B cell (primary cell): ENCODE data around the gene LZIC. TPM values are rescaled to one million over a fixed set of nuclear protein-coding genes. Genes with fewer than 3 reads are reported as not detected.

Experiments used
- ATAC-seq: fragments of 200-7000 bp; cut with Tn5 transposase; one replicate; pipeline ENCODE4 v1.10.0; 2021; ENCODE audit warnings: low read depth, mild to moderate bottlenecking, moderate number of reproducible peaks, moderate library complexity
- CTCF ChIA-PET: fragments of 350-600 bp; sonication (Branson Sonifier 250); formaldehyde crosslinking; loops from one replicate; lab custom pipeline; 2021; ENCODE audit warnings: antibody characterized with exemption, inconsistent platforms; lab: Charles Lee
- POLR2A ChIA-PET: fragments of 350-600 bp; sonication (Branson Sonifier 250); formaldehyde crosslinking; loops from one replicate; lab custom pipeline; 2021; ENCODE audit warnings: antibody characterized with exemption; lab: Charles Lee
- DNase-seq: peaks from one replicate; pipeline ENCODE4 v3.0.0; 2013
- H2AFZ ChIP-seq: 2 replicates; pipeline ENCODE4 v1.6.1; 2012; ENCODE audit warnings: mild to moderate bottlenecking, low read depth, low read length; ENCODE audit not compliant: insufficient read depth, poor library complexity, severe bottlenecking
- H3K27ac ChIP-seq, 2 donors: 1 replicate in 1 of 2; 2 replicates in 1 of 2; pipeline ENCODE4 v1.5.1; 2012 to 2013; ENCODE audit warnings: low read length in 2 of 2, mild to moderate bottlenecking in 2 of 2, moderate library complexity in 1 of 2
- H3K27me3 ChIP-seq, 4 experiments: fragments of 200-600 bp in 1 of 4; sonication (generic) in 1 of 4; replicated peaks in 1 of 4; 1 replicate in 2 of 4; 2 replicates in 2 of 4; pipeline versions ENCODE4 v1.6.1 to v1.7.0; 2013 to 2016; ENCODE audit warnings: low read length in 3 of 4, mild to moderate bottlenecking in 2 of 4, mixed read lengths in 1 of 4, moderate library complexity in 1 of 4; ENCODE audit not compliant: insufficient read depth in 4 of 4, control insufficient read depth in 3 of 4; ENCODE audit errors: control extremely low read depth in 1 of 4
- H3K36me3 ChIP-seq, 2 experiments: replicated peaks in 1 of 2; 1 replicate in 1 of 2; 2 replicates in 1 of 2; pipeline versions ENCODE4 v1.6.1 to v1.7.1; 2013; ENCODE audit warnings: low read length in 1 of 2; ENCODE audit not compliant: insufficient read depth in 2 of 2, control insufficient read depth in 1 of 2; ENCODE audit errors: control extremely low read depth in 1 of 2, extremely low read depth in 1 of 2
- H3K4me1 ChIP-seq, 2 donors: fragments of 200-600 bp in 1 of 2; sonication (generic) in 1 of 2; 1 replicate in 1 of 2; 2 replicates in 1 of 2; pipeline versions ENCODE4 v1.5.1 to v1.6.1; 2013 to 2017; ENCODE audit warnings: low read length in 2 of 2; ENCODE audit not compliant: control insufficient read depth in 2 of 2, insufficient read depth in 2 of 2
- H3K4me2 ChIP-seq: replicated peaks from 2 replicates; pipeline ENCODE3; 2012; ENCODE audit warnings: mild to moderate bottlenecking, low read depth, low read length; ENCODE audit not compliant: poor library complexity, severe bottlenecking
- H3K4me3 ChIP-seq, 5 experiments: fragments of 200-600 bp in 1 of 5; sonication (generic) in 1 of 5; 1 replicate in 3 of 5; 2 replicates in 2 of 5; pipeline versions ENCODE4 v1.5.1 to v1.7.0; 2011 to 2016; ENCODE audit warnings: low read length in 4 of 5, mild to moderate bottlenecking in 4 of 5, low read depth in 2 of 5, control low read depth in 1 of 5, moderate library complexity in 1 of 5; ENCODE audit not compliant: insufficient read depth in 1 of 5; ENCODE audit errors: control extremely low read depth in 1 of 5, extremely low read depth in 1 of 5
- H3K79me2 ChIP-seq: fragments of 200-600 bp; sonication (generic); one replicate; pipeline ENCODE4 v1.6.0; 2016; ENCODE audit warnings: low read length; ENCODE audit not compliant: control insufficient read depth, insufficient read depth
- H3K9ac ChIP-seq: fragments of 200-600 bp; sonication (generic); 2 replicates; pipeline ENCODE4 v1.6.1; 2017; ENCODE audit warnings: mild to moderate bottlenecking, low read length, moderate library complexity
- H3K9me3 ChIP-seq, 3 donors: one replicate each; pipeline versions ENCODE4 v1.6.1 to v1.7.1; 2013; ENCODE audit warnings: low read length in 2 of 3; ENCODE audit not compliant: control insufficient read depth in 2 of 3, insufficient read depth in 1 of 3; ENCODE audit errors: control extremely low read depth in 1 of 3
- H4K20me1 ChIP-seq: 2 replicates; pipeline ENCODE4 v1.6.0; 2012; ENCODE audit warnings: mild to moderate bottlenecking, low read length; ENCODE audit not compliant: insufficient read depth, control insufficient read depth, poor library complexity, severe bottlenecking
- H3K27ac Mint-ChIP-seq: one replicate; pipeline ENCODE4 v1.8.0; 2021; ENCODE audit warnings: mixed read lengths
- H3K27me3 Mint-ChIP-seq: one replicate; pipeline ENCODE4 v1.8.0; 2021; ENCODE audit warnings: mixed read lengths
- H3K4me1 Mint-ChIP-seq: one replicate; pipeline ENCODE4 v1.8.0; 2021; ENCODE audit warnings: mixed read lengths
- H3K4me3 Mint-ChIP-seq: one replicate; pipeline ENCODE4 v1.8.0; 2021; ENCODE audit warnings: mixed read lengths
- H3K9me3 Mint-ChIP-seq: one replicate; pipeline ENCODE4 v1.8.0; 2022; ENCODE audit warnings: mixed read lengths; ENCODE audit not compliant: insufficient read depth
- CTCF ChIP-seq: fragments of 200-600 bp; IDR thresholded peaks from one replicate; pipeline ENCODE4 v1.8.0; 2022; ENCODE audit warnings: antibody characterized with exemption, mild to moderate bottlenecking
- EZH2 ChIP-seq: IDR thresholded peaks from 2 replicates; pipeline ENCODE4 v1.6.1; 2012; ENCODE audit warnings: borderline replicate concordance, low read depth, mild to moderate bottlenecking, moderate library complexity, low read length; ENCODE audit not compliant: insufficient read depth, poor library complexity, severe bottlenecking
- WGBS: methylation state at CpG from one replicate; pipeline ENCODE4 v1.1.5; 2013; ENCODE audit warnings: missing lambda C conversion rate; ENCODE audit not compliant: insufficient coverage; 5-methylcytosine and 5-hydroxymethylcytosine counted together
- intact Hi-C: fragments of 100-400 bp; cut with micrococcal nuclease; formaldehyde crosslinking; loops from one replicate; pipeline ENCODE4 v1.10.0; 2022
- polyA plus RNA-seq: library from polyadenylated mRNA; depleted of rRNA; stranded (reverse); fragments of >200 nt; gene quantifications from 2 replicates; pipeline ENCODE4 v1.2.3, GENCODE V29; 2012
- total RNA-seq, 2 donors: library from RNA; stranded (reverse); fragments of 120-200 nt in 1 of 2; gene quantifications; 1 replicate in 1 of 2; 2 replicates in 1 of 2; pipeline versions ENCODE4 v1.2.3 to v1.2.4, GENCODE V29; 2013 to 2022

LZIC gene
- total and polyA plus RNA-seq, 2 donors (not counting 1 experiment from before 2014, with no cell fraction given): 6.2 to 26.0 TPM

GRCh38 chr1:9900142-9901043 is 42.8 kb downstream of the LZIC start:
- H4K20me1 ChIP-seq: no peaks in the 10 kb centered on the region
- H3K4me3 ChIP-seq: peak overlapping the region in 4 of 5 experiments; percentile 29 to 46 (median 40)
- peak overlapping the region; percentile 19 for H3K9ac ChIP-seq
- H3K4me2 ChIP-seq: peak overlapping the region; percentile 62
- peak overlapping the region; percentile 92 for H3K27ac Mint-ChIP-seq
- H3K4me3 Mint-ChIP-seq: peak overlapping the region; percentile 89
- H3K4me1 Mint-ChIP-seq: peaks cover 16% of the 10 kb centered on the region
- POLR2A ChIA-PET: interaction anchor here (0.6 to 0.9 kb wide), 3 partner anchors 73 to 414 kb away, joined by 3 to 13 read pairs (median 5); no protein-coding TSS in a partner anchor
- peak; percentile 95 for ATAC-seq
- H3K27me3 Mint-ChIP-seq: no peaks in the 10 kb centered on the region
- TF ChIP-seq EZH2 (no peak), CTCF (no peak)
- DNase-seq: peak; percentile 78
- H3K27ac ChIP-seq: peak overlapping the region; percentile 38 to 39
- H3K9me3 ChIP-seq: no peaks in the 10 kb centered on the region
- H3K4me1 ChIP-seq: peaks cover 12 to 16% of the 10 kb centered on the region in 2 donors
- CTCF ChIA-PET: interaction anchor here (1.0 kb wide), 1 partner anchor 116 kb away, joined by 3 read pairs; no protein-coding TSS in a partner anchor
- H3K9me3 Mint-ChIP-seq: no peaks in the 10 kb centered on the region
- 28% methylated on average over 9 of the region's 18 CpGs for WGBS
- intact Hi-C loops: loop anchor here (1.0 kb wide), 1 partner anchor 10 kb away; the partner anchor contains the start of gene CTNNBIP1
- peak overlapping the region; percentile 68 for H2AFZ ChIP-seq
- H3K79me2 ChIP-seq: peaks cover 28% of the 10 kb centered on the region
- no peaks in the 10 kb centered on the region for H3K27me3 ChIP-seq
- peaks cover 0 to 1% of the 10 kb centered on the region in 2 experiments for H3K36me3 ChIP-seq
